GM23338 (cell line): ENCODE measurements around the gene RUNDC3A.

Experiments
- CTCF ChIP-seq, 2 experiments: fragments of 200-600 bp in 1 of 2; sonication (generic) in 1 of 2; conservative IDR thresholded peaks; 2 replicates each; pipeline versions ENCODE4 v1.5.1 to v1.6.1; 2016 to 2017; ENCODE audit warnings: antibody characterized with exemption in 2 of 2, low read depth in 2 of 2, mild to moderate bottlenecking in 2 of 2, moderate library complexity in 1 of 2
- EZH2 ChIP-seq: fragments of 200-600 bp; sonication (generic); IDR thresholded peaks from one replicate; pipeline ENCODE4 v1.8.0; 2017; ENCODE audit warnings: antibody characterized with exemption, mild to moderate bottlenecking, low read depth; ENCODE audit not compliant: unreplicated experiment
- EZH2phosphoT487 ChIP-seq: fragments of 200-600 bp; sonication (generic); IDR thresholded peaks from one replicate; pipeline ENCODE4 v1.8.1; 2018; ENCODE audit warnings: antibody characterized with exemption; ENCODE audit not compliant: unreplicated experiment

- TF ChIP-seq CTCF (conservative IDR thresholded peaks at IDR 0.05; ENCODE audit: low read depth in 2 of 2): no peak
- no peak for TF ChIP-seq EZH2
- TF ChIP-seq EZH2phosphoT487: no peak
These were observed 35.3 kb downstream of the RUNDC3A start for GRCh38 chr17:44343510-44344209.
